ENCODE measurements around the gene DACT3.

The DACT3 gene

DNA sequence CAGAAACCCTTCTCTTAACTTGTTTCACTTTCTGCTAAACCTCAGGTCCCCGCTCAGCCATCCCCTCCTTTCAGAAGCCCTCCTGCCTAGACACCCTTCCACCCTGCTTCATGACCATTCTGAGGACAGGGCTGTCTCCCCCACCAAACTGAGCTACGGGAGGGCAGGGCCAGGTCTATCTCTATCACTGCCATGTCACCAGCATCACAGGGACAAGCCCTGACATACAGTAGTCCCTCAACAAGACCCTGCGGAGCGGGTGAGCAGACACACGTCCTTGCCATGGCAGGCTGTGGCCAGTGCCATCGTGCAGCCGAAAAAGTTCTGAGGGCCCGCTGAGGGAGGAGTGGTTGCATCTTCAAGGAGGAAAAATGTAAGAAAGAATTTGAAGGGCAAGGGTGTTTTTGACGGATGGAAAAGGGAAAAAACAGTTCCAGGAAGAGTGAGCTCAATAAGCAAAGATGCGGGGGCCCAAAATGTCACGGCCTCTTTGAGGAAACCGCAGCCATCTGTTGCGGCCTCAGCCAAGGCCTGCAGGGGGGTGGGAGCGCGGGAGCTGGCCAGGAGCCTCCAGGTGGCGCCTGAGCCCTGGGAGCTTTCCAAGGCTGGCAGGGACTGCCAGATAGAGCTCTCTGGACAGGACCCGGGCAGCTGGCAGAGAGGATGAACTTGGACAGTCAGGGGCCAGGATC, 44.2 kb downstream of the DACT3 start:
- Histone ChIP-seq H3K4me3 (ENCODE audit: low read depth, low read length, poor library complexity, severe bottlenecking) (no peak overlapping the region), H4K20me1 (ENCODE audit: insufficient read depth, low read length) (no peaks in the 10 kb centered on the region), H3K9ac (ENCODE audit: low read length) (no peak overlapping the region), H3K27ac (ENCODE audit: low read depth, low read length, poor library complexity, severe bottlenecking) (no peak overlapping the region), H3K9me2 (ENCODE audit: low read depth, low read length) (no peaks in the 10 kb centered on the region), H3K9me3 (ENCODE audit: low read length) (no peaks in the 10 kb centered on the region), H3K27me3 (ENCODE audit: insufficient read depth, low read length) (peaks cover 16% of the 10 kb centered on the region), H3K4me1 (ENCODE audit: insufficient read depth, low read length, severe bottlenecking) (peaks cover 28% of the 10 kb centered on the region), H3F3A (ENCODE audit: insufficient read depth, low read length) (no peaks in the 10 kb centered on the region; the same call in 1 of the 2 replicates), H3K79me2 (ENCODE audit: insufficient read depth, low read length) (no peaks in the 10 kb centered on the region), H3K4me2 (ENCODE audit: low read length) (no peak overlapping the region), H2AFZ (ENCODE audit: low read length) (no peak overlapping the region), H3K36me3 (ENCODE audit: insufficient read depth, low read length) (no peaks in the 10 kb centered on the region)
- TF ChIP-seq, protein P1, sequence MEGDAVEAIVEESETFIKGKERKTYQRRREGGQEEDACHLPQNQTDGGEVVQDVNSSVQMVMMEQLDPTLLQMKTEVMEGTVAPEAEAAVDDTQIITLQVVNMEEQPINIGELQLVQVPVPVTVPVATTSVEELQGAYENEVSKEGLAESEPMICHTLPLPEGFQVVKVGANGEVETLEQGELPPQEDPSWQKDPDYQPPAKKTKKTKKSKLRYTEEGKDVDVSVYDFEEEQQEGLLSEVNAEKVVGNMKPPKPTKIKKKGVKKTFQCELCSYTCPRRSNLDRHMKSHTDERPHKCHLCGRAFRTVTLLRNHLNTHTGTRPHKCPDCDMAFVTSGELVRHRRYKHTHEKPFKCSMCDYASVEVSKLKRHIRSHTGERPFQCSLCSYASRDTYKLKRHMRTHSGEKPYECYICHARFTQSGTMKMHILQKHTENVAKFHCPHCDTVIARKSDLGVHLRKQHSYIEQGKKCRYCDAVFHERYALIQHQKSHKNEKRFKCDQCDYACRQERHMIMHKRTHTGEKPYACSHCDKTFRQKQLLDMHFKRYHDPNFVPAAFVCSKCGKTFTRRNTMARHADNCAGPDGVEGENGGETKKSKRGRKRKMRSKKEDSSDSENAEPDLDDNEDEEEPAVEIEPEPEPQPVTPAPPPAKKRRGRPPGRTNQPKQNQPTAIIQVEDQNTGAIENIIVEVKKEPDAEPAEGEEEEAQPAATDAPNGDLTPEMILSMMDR (IDR thresholded peaks at IDR 0.05; ENCODE audit: low read length): peak; percentile 28
- no peak for TF ChIP-seq EZH2 (IDR thresholded peaks at IDR 0.05; ENCODE audit: borderline replicate concordance, low read length)

GRCh38 chr19:46615966-46616365, 45.0 kb downstream of the DACT3 start:
- no peaks in the 10 kb centered on the region for H4K20me1 ChIP-seq (ENCODE audit: insufficient read depth, low read length)
- no peaks in the 10 kb centered on the region for H3K79me2 ChIP-seq (ENCODE audit: insufficient read depth, low read length)
- H3K27ac ChIP-seq (ENCODE audit: low read depth, low read length, poor library complexity, severe bottlenecking): no peak overlapping the region
- peaks cover 10% of the 10 kb centered on the region for H3K27me3 ChIP-seq (ENCODE audit: insufficient read depth, low read length)
- H3K9ac ChIP-seq (ENCODE audit: low read length): no peak overlapping the region
- no peaks in the 10 kb centered on the region for H3K36me3 ChIP-seq (ENCODE audit: insufficient read depth, low read length)
- no peak overlapping the region for H3K4me2 ChIP-seq (ENCODE audit: low read length)
- H3K9me2 ChIP-seq (ENCODE audit: low read depth, low read length): no peaks in the 10 kb centered on the region
- H3K4me1 ChIP-seq (ENCODE audit: insufficient read depth, low read length, severe bottlenecking): peaks cover 32% of the 10 kb centered on the region
- H3K4me3 ChIP-seq (ENCODE audit: low read depth, low read length, poor library complexity, severe bottlenecking): no peak overlapping the region
- no peak for TF ChIP-seq EZH2 (IDR thresholded peaks at IDR 0.05; ENCODE audit: borderline replicate concordance, low read length)
- no peaks in the 10 kb centered on the region; the same call in 1 of the 2 replicates for H3F3A ChIP-seq (ENCODE audit: insufficient read depth, low read length)
- H3K9me3 ChIP-seq (ENCODE audit: low read length): no peaks in the 10 kb centered on the region
- H2AFZ ChIP-seq (ENCODE audit: low read length): no peak overlapping the region

GRCh38 chr19:46614114-46614722, 46.8 kb downstream of the DACT3 start:
- Histone ChIP-seq H3F3A (ENCODE audit: insufficient read depth, low read length) (no peaks in the 10 kb centered on the region; the same call in 1 of the 2 replicates), H3K9ac (ENCODE audit: low read length) (no peak overlapping the region), H3K36me3 (ENCODE audit: insufficient read depth, low read length) (peaks cover 16% of the 10 kb centered on the region), H3K9me2 (ENCODE audit: low read depth, low read length) (no peaks in the 10 kb centered on the region), H3K27me3 (ENCODE audit: insufficient read depth, low read length) (peaks cover 9% of the 10 kb centered on the region), H4K20me1 (ENCODE audit: insufficient read depth, low read length) (no peaks in the 10 kb centered on the region), H3K9me3 (ENCODE audit: low read length) (no peaks in the 10 kb centered on the region), H3K27ac (ENCODE audit: low read depth, low read length, poor library complexity, severe bottlenecking) (no peak overlapping the region), H3K79me2 (ENCODE audit: insufficient read depth, low read length) (no peaks in the 10 kb centered on the region), H3K4me2 (ENCODE audit: low read length) (no peak overlapping the region), H3K4me3 (ENCODE audit: low read depth, low read length, poor library complexity, severe bottlenecking) (no peak overlapping the region), H3K4me1 (ENCODE audit: insufficient read depth, low read length, severe bottlenecking) (peaks cover 28% of the 10 kb centered on the region), H2AFZ (ENCODE audit: low read length) (no peak overlapping the region)
- TF ChIP-seq EZH2 (IDR thresholded peaks at IDR 0.05; ENCODE audit: borderline replicate concordance, low read length): no peak
- TF ChIP-seq, protein P1 (IDR thresholded peaks at IDR 0.05; ENCODE audit: low read length): peak; percentile 88
